ENCODE measurements around the gene GLOD4.

DNA sequence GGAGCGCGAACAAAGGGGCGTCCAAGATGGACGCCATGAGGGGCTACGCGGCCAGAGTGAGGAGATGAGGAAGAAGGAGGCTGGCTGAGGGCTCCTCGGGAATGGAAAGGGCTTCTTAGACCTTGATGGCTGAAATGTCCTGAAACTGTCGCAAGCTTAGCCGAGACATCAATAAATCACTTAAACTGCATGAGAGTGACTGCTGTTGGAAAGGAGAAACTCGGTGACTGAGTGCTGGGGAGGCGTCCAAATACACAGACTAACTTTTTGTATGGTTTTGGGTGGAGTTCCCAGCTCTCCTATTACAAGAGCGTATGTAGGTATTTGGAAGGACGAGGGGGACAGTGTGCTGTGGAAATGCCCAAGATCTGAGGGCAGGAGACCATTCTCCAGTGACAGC lies 28.7 kb downstream of the GLOD4 start:
- TF ChIP-seq, protein P1, sequence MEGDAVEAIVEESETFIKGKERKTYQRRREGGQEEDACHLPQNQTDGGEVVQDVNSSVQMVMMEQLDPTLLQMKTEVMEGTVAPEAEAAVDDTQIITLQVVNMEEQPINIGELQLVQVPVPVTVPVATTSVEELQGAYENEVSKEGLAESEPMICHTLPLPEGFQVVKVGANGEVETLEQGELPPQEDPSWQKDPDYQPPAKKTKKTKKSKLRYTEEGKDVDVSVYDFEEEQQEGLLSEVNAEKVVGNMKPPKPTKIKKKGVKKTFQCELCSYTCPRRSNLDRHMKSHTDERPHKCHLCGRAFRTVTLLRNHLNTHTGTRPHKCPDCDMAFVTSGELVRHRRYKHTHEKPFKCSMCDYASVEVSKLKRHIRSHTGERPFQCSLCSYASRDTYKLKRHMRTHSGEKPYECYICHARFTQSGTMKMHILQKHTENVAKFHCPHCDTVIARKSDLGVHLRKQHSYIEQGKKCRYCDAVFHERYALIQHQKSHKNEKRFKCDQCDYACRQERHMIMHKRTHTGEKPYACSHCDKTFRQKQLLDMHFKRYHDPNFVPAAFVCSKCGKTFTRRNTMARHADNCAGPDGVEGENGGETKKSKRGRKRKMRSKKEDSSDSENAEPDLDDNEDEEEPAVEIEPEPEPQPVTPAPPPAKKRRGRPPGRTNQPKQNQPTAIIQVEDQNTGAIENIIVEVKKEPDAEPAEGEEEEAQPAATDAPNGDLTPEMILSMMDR (IDR thresholded peaks at IDR 0.05): no peak
- no peak for TF ChIP-seq POLR2A (IDR thresholded peaks at IDR 0.05)
